Thyroid gland (tissue), 4 donors: ENCODE measurements around the gene ELOB.

Experiments
- POLR2A ChIP-seq, 2 donors: fragments of 450-650 bp; IDR thresholded peaks; one replicate each; pipeline ENCODE4 v1.6.1; 2017; ENCODE audit warnings: antibody characterized with exemption in 2 of 2, mild to moderate bottlenecking in 2 of 2, moderate library complexity in 1 of 2
- TF ChIP-seq, protein P1 (sequence below), 6 experiments: fragments of 200-600 bp in 3 of 6; fragments of 450-650 bp in 3 of 6; sonication (generic) in 3 of 6; IDR thresholded peaks; one replicate each; pipeline ENCODE4 v1.5.1; 2016 to 2019; ENCODE audit warnings: antibody characterized with exemption in 6 of 6, mild to moderate bottlenecking in 2 of 6, inconsistent platforms in 1 of 6, moderate library complexity in 1 of 6

DNA sequence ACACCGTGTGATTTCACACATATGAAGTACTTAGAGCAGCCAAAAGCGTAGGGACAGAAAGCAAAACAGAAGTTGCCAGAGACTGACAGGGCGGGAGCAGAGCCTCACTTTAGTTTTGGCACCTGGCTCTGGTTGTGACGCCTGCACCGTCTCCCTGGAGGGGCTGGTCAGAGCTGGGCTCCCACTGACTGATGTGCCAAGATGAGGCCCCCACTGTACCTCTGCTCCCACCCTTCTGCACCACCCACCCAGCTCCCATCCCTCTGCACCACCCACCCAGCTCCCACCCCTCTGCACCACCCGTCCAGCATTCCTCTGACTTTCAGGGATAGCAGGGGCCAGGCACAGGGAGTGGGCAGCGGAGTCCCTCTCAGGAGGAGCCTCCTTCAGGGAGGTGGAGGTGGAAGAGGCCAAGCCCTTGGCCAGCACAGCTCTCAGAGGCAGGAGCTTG is 36.7 kb upstream of the ELOB start:
- TF ChIP-seq, protein P1, sequence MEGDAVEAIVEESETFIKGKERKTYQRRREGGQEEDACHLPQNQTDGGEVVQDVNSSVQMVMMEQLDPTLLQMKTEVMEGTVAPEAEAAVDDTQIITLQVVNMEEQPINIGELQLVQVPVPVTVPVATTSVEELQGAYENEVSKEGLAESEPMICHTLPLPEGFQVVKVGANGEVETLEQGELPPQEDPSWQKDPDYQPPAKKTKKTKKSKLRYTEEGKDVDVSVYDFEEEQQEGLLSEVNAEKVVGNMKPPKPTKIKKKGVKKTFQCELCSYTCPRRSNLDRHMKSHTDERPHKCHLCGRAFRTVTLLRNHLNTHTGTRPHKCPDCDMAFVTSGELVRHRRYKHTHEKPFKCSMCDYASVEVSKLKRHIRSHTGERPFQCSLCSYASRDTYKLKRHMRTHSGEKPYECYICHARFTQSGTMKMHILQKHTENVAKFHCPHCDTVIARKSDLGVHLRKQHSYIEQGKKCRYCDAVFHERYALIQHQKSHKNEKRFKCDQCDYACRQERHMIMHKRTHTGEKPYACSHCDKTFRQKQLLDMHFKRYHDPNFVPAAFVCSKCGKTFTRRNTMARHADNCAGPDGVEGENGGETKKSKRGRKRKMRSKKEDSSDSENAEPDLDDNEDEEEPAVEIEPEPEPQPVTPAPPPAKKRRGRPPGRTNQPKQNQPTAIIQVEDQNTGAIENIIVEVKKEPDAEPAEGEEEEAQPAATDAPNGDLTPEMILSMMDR (IDR thresholded peaks at IDR 0.05), result no peak
- TF ChIP-seq POLR2A (IDR thresholded peaks at IDR 0.05), result no peak
